ENCODE results near the gene CEP70.
"Not testable (repeated sequence)": the region's sequence is repeated elsewhere in the genome, so short reads cannot be mapped to it uniquely, and the experiment has no call there.

The CEP70 gene

GRCh38 chr3:138594150-138594934 lies at the start of gene CEP70:
TSS of gene CEP70 (minus strand) at chr3:138594260. CDS start at chr3:138572927, 21,333 bp downstream.
- DNase-seq (ENCODE audit: low spot score) (peak; percentile 87), FAIRE-seq (peak; percentile 83)

GRCh38 chr3:138642927-138643253 lies 48.8 kb upstream of the CEP70 start:
- FAIRE-seq = no peak
- no peak for DNase-seq (ENCODE audit: low spot score)

DNA sequence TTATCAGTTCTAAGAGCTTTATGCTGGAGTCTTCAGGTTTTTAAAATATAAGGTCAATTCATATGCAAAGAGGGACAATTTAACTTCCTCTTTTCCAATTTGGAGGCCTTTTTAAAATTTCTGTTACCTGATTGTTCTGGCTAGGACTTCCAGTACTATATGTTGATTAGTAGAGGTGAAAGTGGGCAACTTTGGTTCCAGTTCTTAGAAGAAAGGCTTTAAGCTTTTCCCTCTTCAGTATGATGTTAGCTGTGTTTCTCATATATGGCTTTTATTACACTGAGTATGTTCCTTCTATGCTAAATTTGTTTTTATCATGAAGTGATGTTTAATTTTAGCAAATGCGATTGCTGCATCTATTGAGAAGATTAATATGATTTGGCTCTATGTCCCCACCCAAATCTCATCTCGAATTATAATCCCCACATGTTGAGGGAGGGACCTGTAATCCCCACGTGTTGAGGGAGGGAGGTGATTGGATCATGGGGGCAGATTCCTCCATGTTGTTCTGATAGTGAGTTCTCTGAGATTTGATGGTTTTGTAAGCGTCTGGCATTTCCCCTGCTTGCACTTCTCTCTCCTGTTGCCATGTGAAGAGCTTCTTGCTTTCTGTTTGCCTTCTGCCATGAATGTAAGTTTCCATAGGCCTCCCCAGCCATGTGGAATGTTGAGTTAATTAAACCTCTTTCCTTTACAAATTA lies 48.3 kb upstream of the CEP70 start:
- no peak for FAIRE-seq
- DNase-seq (ENCODE audit: low spot score) = no peak

DNA sequence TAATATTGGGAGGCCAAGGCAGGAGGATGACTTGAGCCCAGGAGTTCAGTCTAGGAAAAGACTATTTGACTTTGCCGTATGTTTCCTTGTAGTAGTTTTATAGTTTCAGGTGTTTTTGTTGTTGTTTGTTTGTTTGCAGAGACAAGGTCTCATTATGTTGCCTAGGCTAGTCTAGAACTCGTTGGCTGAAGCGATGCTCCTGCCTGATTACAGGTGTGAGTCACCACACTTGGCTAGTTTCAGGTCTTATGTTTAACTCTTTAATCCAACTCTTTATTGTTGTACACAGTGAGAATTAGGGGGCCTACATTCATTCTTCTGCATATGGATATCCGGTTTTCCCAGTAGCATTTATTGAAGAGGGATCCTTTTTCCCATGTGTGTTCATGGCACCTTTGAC lies 46.5 kb upstream of the CEP70 start:
- DNase-seq (ENCODE audit: low spot score) (no peak), FAIRE-seq (no peak)

GRCh38 chr3:138638641-138639040 lies 44.6 kb upstream of the CEP70 start:
- FAIRE-seq = no peak
- no peak for DNase-seq (ENCODE audit: low spot score)

GRCh38 chr3:138629526-138629925 lies 35.5 kb upstream of the CEP70 start:
- no peak for DNase-seq (ENCODE audit: low spot score)
- FAIRE-seq = no peak

GRCh38 chr3:138625707-138626365 lies 31.8 kb upstream of the CEP70 start:
- DNase-seq (ENCODE audit: low spot score) = peak; percentile 38
- FAIRE-seq = peak; percentile 40

- FAIRE-seq (no peak), DNase-seq (ENCODE audit: low spot score) (no peak)
These were observed 30.5 kb upstream of the CEP70 start for GRCh38 chr3:138624518-138624917.

GRCh38 chr3:138620431-138620830 lies 26.4 kb upstream of the CEP70 start:
- FAIRE-seq (no peak), DNase-seq (ENCODE audit: low spot score) (no peak)

DNA sequence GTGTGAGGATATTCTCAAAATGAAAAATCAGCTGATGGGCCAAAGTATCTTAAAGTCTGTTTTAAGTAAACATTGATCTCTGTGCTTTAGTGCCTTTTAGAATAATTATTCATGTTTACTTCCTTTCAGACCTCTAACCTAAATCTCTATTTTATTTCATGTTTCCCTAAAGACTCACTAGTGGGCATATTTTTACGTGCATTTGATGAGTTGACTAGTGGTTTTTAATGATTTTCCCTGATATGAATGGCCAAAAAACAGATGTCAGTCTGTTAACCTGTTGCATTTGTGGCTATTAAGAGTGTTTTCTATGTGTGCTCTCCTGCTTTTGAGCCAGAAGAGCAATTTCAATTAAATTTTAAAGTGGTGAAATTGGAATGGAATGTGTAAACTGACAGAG lies 21.4 kb upstream of the CEP70 start:
- FAIRE-seq (no peak), DNase-seq (ENCODE audit: low spot score) (no peak)

GRCh38 chr3:138609898-138610266 lies 15.8 kb upstream of the CEP70 start:
- DNase-seq (ENCODE audit: low spot score) (no peak), FAIRE-seq (no peak)

- no peak for FAIRE-seq
- peak; percentile 46 for DNase-seq (ENCODE audit: low spot score)
These were observed 14.5 kb upstream of the CEP70 start, which contains the start of gene FAIM for GRCh38 chr3:138608322-138609135. TSS of gene FAIM (plus strand) at chr3:138608771. CDS start at chr3:138619727, 10,956 bp downstream.

DNA sequence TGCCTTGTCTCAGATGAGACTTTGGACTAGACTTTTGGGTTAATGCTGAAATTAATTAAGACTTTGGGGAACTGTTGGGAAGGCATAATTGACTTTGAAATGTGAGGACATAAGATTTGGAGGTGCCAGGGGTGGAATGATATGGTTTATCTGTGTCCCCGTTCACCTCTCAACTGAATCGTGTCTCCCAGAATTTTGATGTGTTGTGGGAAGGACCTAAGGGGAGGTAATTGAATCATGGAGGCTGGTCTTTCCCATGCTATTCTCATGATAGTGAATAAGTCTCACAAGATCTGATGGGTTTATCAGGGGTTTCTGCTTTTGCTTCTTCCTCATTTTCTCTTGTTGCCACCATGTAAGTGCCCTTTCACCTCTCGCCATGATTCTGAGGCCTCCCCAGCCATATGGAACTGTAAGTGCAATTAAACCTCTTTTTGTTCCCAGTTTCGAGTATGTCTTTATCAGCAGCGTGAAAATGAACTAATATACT lies 10.1 kb upstream of the CEP70 start:
- not testable (repeated sequence) for FAIRE-seq; DNase-seq (ENCODE audit: low spot score)

DNA sequence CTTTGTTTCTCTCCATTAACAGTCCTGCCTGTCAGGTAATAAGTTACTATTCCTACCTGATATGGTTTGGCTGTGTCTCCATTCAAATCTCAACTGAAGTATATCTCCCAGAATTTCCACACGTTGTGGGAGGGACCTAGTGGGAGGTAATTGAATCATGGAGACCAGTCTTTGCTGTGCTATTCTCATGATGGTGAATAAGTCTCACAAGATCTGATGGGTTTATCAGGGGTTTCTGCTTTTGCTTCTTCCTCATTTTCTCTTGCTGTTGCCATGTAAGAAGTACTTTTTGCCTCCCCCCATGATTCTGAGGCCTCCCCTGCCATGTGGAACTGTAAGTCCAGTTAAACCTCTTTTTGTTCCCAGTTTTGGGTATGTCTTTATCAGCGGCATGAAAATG lies 7.6 kb upstream of the CEP70 start:
- FAIRE-seq; DNase-seq (ENCODE audit: low spot score): not testable (repeated sequence)

DNA sequence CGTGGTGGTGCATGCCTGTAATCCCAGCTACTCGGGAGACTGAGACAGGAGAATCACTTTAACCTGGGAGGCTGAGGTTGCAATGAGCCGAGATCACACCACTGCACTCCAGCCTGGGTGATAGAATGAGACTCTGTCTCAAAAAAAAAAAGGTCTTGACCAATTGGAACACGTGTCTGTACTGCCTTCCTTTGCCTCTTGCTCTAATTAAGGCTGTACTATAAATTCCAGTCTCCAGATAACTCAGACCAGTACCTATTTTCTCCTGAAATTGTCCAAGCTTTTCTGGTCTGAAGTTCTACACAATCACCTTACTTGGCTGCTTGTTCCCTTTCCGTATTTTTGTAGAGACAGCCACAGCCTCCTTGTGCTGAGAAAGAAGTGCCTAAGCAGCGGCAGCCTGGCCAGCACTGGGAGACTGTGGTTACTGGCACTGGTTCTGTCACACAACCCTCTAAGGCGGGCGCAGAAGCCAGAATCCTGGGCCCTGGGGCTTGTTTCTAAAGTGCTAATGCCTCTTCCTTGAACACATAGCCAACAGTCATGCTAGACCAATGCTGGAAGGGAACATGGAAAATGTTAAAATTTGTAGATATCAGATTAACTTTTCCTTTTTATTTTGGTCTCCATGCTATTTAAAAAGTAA lies 6.2 kb upstream of the CEP70 start:
- DNase-seq (ENCODE audit: low spot score) = no peak
- FAIRE-seq = no peak

DNA sequence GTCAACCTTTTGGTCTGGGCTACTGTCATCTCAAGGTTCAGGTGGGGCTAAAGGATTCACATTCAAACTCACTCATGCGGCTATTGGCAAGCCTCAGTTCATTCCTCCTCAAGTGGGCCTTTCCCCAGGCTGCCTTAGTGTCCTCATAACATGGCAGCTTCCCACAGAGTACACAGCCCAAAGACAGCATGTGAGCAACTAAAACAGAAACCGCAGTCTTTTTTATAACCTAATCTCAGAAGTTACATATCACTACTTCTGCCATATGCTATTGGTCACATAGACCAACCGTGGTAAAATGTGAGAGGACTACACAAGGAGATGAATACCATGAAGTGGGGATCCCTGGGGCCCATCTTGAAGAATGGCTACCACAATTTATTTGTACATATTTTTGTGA lies 4.5 kb upstream of the CEP70 start:
- no peak for FAIRE-seq
- DNase-seq (ENCODE audit: low spot score) = no peak

DNA sequence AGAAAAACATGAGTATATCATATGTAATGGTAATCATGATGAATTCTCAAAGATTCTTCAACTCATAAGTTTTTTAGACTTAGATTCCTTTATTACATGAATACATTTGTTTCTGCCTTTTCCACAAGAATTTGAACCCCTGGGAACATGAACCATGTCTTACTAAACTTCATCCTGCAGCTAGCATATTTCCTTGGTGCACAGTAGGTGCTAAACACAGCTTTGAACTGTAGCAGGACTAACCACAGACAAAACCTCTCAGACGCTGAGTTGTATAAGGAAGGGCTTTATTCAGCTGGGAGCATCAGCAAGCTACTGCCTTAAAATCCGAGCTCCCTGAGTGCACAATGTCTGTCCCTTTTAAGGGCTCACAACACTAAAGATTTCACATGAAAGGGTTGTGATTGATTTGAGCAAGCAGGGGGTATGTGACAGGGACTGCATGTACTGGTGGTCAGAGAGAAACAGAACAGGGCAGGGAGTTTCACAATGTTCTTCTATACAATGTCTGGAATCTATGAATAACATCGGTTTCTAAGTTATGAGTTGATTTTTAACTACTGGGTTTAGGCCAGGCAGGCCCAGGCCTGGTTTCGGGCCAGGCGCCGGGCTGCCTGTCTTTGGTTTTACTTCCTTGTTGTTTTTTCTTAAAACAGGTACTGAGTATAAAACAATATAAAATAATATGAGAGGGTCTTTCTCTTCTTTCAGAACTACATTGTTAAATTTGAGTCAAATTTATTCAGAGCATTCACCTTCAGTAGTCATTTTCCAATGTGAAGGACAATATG lies 3.3 kb upstream of the CEP70 start:
- DNase-seq (ENCODE audit: low spot score) = peak; percentile 37
- FAIRE-seq = peak; percentile 43

- DNase-seq (ENCODE audit: low spot score) (no peak), FAIRE-seq (no peak)
These were observed 1.0 kb upstream of the CEP70 start for GRCh38 chr3:138594935-138595610.

DNA sequence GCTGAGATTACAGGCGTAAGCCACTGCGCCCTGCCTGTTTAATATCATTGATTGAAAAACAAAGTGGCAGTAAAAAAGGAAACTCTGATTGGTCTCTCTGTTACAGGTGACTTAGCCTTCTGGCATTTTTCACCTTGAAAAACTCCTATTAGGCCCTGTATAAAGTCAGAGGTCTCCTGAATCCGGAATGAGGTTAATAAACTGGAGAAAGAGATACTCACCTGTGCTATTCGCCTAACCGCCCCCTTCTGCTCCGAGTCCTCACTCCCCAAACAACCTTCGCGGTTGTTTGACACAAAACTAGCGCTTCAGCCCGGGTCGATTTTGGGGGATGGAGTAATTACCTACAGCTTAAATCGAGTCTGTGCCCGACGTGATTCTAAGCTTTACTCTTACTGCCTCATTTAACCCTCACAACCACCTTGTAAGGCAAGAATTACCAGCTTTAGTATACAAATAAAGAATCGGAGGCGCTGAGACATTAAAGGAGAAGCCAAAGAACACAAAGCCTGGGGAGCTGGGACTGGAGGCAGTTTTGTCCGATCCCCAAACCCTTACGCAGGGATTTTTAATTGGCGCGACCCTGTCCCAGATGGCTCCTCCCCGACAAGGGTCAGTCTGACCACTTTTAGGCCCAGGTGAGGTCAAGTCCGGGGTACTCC lies 441 bp downstream of the CEP70 start:
- no peak for FAIRE-seq
- DNase-seq (ENCODE audit: low spot score) = no peak

Data from RCC 7860 (cell line).